Lung microvascular endothelial cell (primary cell): ENCODE measurements around the gene KRTAP17-1. TPM values are rescaled to one million over a fixed set of nuclear protein-coding genes. Genes with fewer than 3 reads are reported as not detected.
"Not testable (repeated sequence)": the region's sequence is repeated elsewhere in the genome, so short reads cannot be mapped to it uniquely, and the experiment has no call there.

Experiments
- DNase-seq, 2 donors: peaks; one replicate each; pipeline versions ENCODE4 v3.0.0 to v3.0.0-alpha.2; 2010; ENCODE audit warnings: low read depth in 2 of 2
- total RNA-seq: library from RNA; depleted of rRNA; stranded (reverse); fragments of >200 nt; gene quantifications from 2 replicates; pipeline ENCODE4 v1.2.1, GENCODE V29; 2014

Gene KRTAP17-1
- total RNA-seq, 1 donor from 2014 or later: not detected

DNA sequence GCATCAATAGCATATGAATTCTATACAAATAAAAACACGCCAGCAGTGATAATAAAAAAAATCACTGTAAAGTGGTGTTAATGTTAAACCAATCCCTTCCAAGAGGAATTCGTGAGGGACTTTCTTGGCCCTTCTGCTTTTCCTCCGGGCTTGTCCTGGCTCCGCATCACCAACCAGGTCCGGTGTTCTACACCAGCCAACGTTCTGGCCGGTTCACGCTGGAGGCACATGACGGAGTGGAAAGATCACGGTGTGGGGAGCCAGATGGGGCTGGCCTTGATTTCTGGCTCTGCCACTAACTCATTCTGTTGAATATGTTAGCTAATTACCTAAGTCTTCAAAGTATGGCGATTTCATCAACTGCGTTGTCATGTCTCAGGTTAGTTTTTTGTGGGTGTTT, 11.4 kb downstream of the KRTAP17-1 start:
- no peak for DNase-seq

DNA sequence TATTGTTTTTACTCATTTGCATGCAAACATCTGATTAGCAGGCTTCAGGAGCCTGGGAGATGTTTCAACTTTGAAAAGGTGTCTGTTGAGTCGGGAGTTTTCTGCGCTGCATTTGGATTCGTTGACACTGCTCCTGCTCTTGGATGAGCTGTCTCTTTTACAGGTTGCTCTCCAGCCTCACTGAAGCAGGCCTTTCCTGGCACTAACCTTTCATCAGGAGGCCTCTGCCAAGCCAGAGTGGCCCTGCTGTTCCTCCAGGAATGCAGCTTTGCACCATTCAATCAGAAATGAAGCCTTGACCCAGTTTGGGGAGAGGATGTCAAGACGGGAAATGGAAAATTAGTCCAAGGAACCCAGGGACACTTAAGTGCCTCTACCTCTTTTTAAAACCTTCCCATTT, 12.5 kb downstream of the KRTAP17-1 start:
- DNase-seq: no peak

DNA sequence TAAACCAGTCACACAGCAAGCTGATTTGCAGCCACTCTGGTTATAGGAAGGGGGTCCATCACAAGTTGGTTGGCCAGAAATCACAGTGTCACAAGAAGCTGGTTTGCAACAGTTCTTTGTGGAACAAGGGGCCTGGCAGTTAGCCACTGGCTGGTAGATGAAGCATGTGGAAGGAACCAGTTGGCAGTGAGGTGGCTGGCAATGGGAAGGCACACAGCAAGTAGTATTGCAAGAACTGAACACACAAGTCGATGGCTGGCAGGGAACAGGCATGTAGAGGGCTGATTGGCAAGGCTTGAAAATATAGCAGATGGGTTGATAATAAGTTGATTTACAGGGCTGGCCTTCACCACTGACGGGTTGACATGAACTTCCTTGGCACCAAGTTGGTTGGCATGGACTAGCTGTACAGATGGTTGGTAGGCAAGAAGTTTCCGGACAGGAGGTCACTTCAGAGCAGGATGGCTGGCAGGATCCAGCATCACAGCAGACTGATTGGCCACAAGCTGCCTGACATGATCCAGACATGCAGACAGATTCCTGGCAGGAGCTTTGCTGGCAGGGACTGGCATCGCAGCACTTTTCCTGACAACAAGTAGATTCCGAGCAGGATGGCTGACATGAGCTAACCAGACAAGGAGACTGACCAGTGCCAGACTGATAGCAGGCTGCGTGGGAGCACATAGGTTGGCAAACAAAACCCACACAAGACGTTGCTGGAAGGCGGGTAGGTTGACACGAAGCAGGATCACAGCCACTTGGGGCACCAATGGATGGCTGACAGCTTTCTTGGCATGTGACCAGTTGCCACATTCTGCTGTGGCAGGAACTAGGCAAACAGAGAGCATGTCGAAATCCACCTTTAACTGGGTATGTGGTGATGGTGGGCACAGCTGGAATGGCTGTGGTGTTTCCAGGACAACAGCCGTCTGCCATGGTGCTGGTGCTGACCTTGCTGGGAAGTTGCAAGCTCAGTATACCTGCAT, 13.3 kb downstream of the KRTAP17-1 start, which contains the start of gene KRTAP29-1:
Gene KRTAP29-1 (minus strand): TSS at position 936 of the 986 bp plus-strand sequence. CDS start 0 bp downstream, at position 936.
- no peak for DNase-seq

DNA sequence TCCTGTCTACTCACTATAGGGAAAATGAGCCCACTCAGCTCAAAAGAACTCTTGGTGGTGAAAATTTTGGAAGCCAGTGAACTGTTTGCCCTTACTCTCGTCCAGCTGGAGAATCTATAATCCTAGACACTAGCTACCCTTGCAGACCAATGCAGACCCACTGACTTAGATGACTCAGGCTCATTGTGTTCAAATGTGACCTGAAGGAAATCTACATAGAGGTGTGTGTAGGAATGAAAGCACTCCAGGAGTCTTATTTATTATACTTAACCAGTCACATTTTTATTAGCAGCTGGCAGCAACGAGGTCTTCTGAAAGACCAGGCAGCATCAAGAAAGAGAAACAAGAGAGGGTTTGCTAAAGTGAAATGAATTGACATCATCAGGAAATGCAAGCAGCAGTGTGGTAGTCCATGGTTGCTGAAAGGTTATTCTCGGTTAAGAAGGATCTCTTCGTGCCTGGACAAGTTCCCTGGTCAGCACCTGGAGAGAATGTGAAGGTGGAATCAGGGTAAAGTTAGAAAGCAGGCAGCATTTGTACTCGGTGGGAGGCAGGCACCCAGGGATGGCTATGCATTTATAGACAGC, 14.2 kb downstream of the KRTAP17-1 start:
- DNase-seq: no peak

DNA sequence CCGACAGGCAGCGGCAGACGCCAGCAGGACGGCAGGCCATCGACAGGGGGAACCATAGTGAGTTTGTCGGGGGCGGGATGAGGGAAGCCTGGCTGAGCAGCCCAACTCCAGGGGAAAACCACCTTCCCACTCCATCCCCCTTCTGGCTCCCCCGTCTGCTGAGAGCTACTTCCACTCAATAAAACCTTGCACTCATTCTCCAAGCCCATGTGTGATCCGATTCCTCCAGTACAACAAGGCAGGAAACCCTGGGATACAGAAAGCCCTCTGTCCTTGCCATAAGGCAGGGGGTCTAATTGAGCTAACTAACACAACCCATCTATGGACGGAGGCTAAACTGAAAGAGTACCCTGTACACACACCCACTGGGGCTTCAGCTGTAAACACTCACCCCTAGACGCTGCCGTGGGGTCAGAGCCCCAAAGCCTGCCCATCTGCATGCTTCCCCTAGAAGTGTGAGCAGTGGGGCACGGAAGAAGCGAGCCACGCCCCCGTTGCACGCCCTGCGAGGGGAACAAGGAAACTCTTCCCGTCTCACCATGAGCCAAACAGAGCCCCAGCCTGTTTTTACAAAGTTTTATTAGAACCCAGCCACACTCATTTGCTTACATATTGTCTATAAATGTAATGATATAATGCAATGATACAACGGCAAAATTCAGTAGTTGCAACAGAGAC, 16.9 kb downstream of the KRTAP17-1 start:
- DNase-seq: no peak

DNA sequence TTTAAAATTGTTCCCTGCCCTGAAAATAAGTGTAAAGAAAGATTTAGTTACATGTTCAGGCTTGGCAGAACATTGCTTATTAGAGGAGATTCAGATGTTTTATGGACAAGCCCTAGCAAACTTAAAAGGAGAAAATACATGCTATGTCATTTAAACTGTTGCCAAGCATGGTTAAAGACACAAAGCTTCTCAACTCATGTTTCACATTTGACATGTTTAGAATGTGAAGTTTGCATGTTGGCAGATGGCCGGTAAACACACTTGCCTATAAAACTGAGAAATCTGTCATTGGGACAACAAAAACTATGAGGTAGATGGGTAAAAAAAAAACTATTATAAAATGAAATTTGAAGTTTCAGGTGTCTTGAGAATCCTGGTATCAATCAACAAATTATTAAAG, 18.7 kb downstream of the KRTAP17-1 start:
- no peak for DNase-seq

DNA sequence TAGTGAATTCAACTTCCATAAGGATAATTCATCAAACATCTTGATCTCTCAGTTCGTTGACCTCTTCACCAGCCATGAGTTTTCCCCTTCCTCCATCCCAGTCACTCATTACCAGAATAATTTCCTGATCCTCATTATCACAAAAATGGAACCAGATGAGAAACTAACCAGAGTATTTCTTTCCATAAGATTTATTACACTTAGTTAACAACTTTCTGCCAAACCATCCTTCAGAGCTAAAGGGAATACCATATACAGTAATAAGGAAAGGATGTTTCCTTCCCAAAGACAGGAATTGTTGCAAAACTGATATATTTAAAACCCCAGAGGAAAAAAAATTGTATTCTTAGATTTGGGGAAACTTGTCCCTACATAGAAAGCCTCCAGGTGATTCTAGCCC, 21.5 kb downstream of the KRTAP17-1 start:
- DNase-seq: no peak

DNA sequence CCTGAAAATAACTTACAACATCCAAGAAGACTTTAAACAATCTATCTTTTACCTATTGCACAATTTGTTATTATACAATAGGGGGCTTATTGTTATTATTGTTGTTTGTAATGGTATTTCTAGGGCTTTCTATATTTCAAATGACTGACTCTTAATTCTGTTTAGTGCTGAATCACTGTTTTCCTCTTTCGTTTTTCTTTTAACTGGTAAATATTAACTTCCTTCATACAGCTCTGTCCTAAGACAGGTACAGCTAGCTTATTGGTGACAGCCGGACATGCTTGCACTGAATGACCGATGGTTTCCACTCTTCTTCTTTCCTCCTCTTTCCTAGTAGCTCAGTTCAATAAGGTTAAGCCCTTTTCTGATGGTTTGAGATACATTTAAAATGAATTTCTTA, 28.5 kb downstream of the KRTAP17-1 start:
- DNase-seq: no peak

DNA sequence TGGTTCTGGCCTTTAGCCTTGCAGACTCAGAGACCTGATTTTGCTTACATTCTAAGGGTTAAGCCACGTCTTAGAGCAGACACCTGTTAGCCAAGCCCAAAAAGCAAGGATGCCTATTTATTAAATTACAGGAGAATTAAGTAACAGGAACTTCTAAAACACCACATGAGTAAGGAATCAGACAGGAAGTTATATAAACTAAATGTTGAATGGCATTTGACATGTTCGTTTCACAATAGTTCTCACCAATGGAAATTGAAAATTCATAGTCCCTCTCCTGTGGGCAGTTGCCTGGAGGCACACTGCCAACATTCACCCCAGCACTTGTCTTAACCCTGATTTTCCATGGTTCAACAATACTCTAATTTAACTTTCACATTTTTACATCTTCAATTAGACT, 31.0 kb downstream of the KRTAP17-1 start:
- DNase-seq: no peak

DNA sequence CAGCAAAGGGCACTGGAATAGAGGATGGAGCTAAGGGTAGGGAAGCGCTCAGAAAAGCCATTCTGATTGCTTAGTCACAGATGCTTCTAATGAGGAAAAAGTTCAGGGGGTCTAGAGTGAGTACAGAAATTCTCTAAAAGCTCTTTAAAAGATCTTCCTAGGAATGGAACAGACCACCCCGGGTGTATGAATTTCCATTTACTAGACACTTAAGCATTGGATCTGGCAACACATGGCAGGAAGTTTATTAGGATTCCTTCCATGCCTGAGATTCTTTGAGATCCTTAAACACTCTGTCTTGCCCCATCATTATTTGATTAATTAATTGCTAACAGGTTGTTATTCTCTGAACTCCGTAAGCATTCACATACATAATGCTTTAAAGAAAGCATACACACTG, 31.5 kb downstream of the KRTAP17-1 start:
- no peak for DNase-seq

DNA sequence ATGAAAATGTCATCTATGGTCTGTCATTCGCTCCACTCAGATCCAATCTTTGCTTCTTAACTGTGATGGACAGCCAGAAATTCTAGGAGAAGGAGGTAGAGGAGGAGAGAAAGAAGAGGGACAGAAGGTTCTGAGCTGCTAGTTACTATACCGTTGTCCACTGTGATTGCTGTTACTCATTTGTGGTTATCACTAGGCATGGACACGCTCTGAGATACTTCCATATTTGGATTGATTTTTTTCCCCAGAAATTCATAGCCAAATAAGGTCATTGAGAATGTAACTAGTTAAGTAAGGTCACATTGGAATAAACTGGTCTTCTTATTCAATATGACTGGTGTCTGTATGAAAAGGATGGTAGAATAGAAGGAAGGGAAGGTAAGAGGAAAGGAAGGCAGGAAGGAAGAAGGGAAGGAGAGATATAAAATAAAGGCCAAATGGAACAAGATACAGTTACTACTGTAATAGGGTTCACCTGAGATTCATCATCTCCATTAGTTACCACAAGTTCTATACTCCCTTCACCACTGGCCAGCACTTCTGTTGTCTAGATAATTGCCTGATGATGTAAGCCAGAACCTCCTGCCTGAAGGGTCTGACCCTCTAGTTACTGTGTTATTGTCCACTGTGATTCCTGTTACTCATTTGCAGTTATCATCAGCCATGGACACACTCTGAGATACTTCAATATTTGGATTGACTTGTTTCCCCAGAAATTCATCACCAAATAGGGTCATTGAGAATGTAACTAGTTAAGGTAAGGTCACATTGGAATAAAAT, 37.1 kb downstream of the KRTAP17-1 start:
- no peak for DNase-seq

DNA sequence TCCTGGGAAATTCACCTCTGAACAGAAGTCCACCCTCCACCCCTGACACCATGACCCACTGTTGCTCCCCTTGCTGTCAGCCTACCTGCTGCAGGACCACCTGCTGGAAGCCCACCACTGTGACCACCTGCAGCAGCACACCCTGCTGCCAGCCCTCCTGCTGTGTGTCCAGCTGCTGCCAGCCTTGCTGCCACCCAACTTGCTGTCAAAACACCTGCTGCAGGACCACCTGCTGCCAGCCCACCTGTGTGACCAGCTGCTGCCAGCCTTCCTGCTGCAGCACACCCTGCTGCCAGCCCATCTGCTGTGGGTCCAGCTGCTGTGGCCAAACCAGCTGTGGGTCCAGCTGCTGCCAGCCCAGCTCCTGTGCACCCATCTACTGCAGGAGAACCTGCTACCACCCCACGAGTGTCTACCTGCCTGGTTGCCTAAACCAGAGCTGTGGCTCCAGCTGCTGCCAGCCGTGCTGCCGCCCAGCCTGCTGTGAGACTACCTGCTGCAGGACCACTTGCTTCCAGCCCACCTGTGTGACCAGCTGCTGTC, 39.8 kb downstream of the KRTAP17-1 start, which contains the start of gene KRTAP9-7:
Gene KRTAP9-7 (plus strand): TSS at position 51 of the 543 bp plus-strand sequence. CDS start 0 bp downstream, at position 51.
- DNase-seq: not testable (repeated sequence)

DNA sequence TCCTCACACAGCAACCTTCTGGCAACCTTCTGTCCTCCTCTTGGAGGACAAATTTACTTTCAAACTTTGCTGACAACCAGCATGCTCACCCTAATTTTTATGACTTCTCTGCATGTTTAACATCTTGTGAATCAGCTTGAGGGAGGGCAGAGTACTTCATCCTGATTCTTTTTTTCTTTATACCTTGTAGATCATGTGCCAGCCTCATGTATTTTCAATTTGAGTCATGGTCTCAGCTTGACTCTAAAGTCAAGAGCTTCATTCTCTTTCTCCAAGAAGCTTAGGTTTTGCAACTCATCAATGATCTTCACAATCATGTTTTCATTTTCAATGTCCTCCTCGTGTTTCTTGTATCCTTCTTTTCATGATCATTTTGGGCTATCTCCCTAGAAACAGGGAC, 43.7 kb downstream of the KRTAP17-1 start:
- no peak for DNase-seq

DNA sequence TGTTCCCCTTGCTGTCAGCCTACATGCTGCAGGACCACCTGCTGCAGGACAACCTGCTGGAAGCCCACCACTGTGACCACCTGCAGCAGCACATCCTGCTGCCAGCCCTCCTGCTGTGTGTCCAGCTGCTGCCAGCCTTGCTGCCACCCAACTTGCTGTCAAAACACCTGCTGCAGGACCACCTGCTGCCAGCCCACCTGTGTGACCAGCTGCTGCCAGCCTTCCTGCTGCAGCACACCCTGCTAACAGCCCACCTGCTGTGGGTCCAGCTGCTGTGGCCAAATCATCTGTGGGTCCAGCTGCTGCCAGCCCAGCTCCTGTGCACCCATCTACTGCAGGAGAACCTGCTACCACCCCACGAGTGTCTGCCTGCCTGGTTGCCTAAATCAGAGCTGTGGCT, 44.2 kb downstream of the KRTAP17-1 start:
- DNase-seq: not testable (repeated sequence)

DNA sequence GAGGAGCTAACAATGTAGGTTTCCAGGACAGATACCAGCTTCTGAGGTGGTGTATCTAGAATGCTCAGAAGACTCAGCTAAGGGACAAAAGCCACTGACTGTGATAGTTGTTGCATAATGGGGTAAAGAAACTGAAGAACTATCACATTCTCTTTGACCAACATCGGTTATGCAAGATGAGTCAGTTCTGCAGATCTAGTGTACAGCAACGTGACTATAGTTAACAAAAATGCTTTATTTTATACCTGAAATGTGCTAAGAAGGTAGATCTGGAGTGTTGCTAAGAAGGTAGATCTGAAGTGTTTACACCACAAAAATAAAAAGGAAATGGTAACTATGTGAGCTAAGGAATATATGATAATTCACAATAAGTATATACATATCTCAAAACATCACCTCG, 47.8 kb downstream of the KRTAP17-1 start:
- DNase-seq: no peak

DNA sequence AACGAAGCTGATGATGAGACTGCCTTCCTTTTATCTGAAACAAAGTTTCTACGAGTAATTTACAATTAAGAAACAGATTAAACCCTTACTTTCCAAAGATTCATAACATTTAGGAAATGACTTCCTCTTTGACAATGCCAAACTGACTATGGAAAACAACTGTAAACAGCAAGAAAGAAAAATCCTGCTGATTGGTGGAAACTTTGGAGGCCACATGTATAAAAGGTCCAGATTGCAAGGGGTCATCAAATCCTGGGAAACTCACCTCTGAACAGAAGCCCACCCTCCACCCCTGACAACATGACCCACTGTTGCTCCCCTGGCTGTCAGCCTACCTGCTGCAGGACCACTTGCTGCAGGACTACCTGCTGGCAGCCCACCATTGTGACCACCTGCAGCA, 50.4 kb downstream of the KRTAP17-1 start, which contains the start of gene KRTAP9-6:
Gene KRTAP9-6 (plus strand): TSS at position 301 of the 400 bp plus-strand sequence. CDS start 0 bp downstream, at position 301.
- no peak for DNase-seq

Other genes with a start within 250 kb of the KRTAP17-1 start
- not detected in 2 replicates for gene KRTAP2-4, start 249.8 kb downstream of the KRTAP17-1 start, total RNA-seq
- gene KRTAP4-7, start 231.6 kb downstream of the KRTAP17-1 start, total RNA-seq: not detected in 2 replicates
- not detected in 2 replicates for gene KRTAP4-8, start 217.6 kb downstream of the KRTAP17-1 start, total RNA-seq
- not detected in 2 replicates for gene KRTAP4-16, start 213.5 kb downstream of the KRTAP17-1 start, total RNA-seq
- gene KRTAP4-9, start 210.3 kb downstream of the KRTAP17-1 start, total RNA-seq: not detected in 2 replicates
- not detected in 2 replicates for gene KRTAP4-11, start 197.3 kb downstream of the KRTAP17-1 start, total RNA-seq
- not detected in 2 replicates for gene KRTAP4-12, start 191.5 kb downstream of the KRTAP17-1 start, total RNA-seq
- not detected in 2 replicates for gene KRTAP4-6, start 175.2 kb downstream of the KRTAP17-1 start, total RNA-seq
- gene KRTAP4-5, start 165.9 kb downstream of the KRTAP17-1 start, total RNA-seq: not detected in 2 replicates
- not detected in 2 replicates for gene KRTAP4-4, start 155.0 kb downstream of the KRTAP17-1 start, total RNA-seq
- not detected in 2 replicates for gene KRTAP4-3, start 147.5 kb downstream of the KRTAP17-1 start, total RNA-seq
- not detected in 2 replicates for gene KRTAP4-2, start 137.5 kb downstream of the KRTAP17-1 start, total RNA-seq
- not detected in 2 replicates for gene KRTAP4-1, start 130.8 kb downstream of the KRTAP17-1 start, total RNA-seq
- not detected in 2 replicates for gene KRTAP9-1, start 125.8 kb downstream of the KRTAP17-1 start, total RNA-seq
- not detected in 2 replicates for gene KRTAP9-2, start 89.1 kb downstream of the KRTAP17-1 start, total RNA-seq
- not detected in 2 replicates for gene KRTAP9-3, start 83.3 kb downstream of the KRTAP17-1 start, total RNA-seq
- not detected in 2 replicates for gene KRTAP9-8, start 77.7 kb downstream of the KRTAP17-1 start, total RNA-seq
- gene KRTAP9-4, start 66.0 kb downstream of the KRTAP17-1 start, total RNA-seq: not detected in 2 replicates
- not detected in 2 replicates for gene KRTAP9-9, start 60.3 kb downstream of the KRTAP17-1 start, total RNA-seq
- gene KRTAP9-6, start 50.3 kb downstream of the KRTAP17-1 start, total RNA-seq: not detected in 2 replicates
- gene KRTAP9-7, start 40.0 kb downstream of the KRTAP17-1 start, total RNA-seq: not detected in 2 replicates
- gene KRTAP29-1, start 12.9 kb downstream of the KRTAP17-1 start, total RNA-seq: not detected in 2 replicates
- gene KRTAP16-1, start 6.4 kb downstream of the KRTAP17-1 start, total RNA-seq: not detected in 2 replicates
- gene KRT33A, start 35.1 kb upstream of the KRTAP17-1 start, total RNA-seq: not detected in 2 replicates
- gene KRT33B, start 54.1 kb upstream of the KRTAP17-1 start, total RNA-seq: not detected in 2 replicates
- gene KRT34, start 66.6 kb upstream of the KRTAP17-1 start, total RNA-seq: not detected in 2 replicates
- gene KRT31, start 81.9 kb upstream of the KRTAP17-1 start, total RNA-seq: not detected in 2 replicates
- not detected in 2 replicates for gene KRT37, start 108.9 kb upstream of the KRTAP17-1 start, total RNA-seq
- gene KRT38, start 125.3 kb upstream of the KRTAP17-1 start, total RNA-seq: not detected in 2 replicates
- not detected in 2 replicates for gene KRT32, start 151.7 kb upstream of the KRTAP17-1 start, total RNA-seq
- not detected in 2 replicates for gene KRT35, start 165.4 kb upstream of the KRTAP17-1 start, total RNA-seq
- not detected in 2 replicates for gene KRT36, start 174.2 kb upstream of the KRTAP17-1 start, total RNA-seq
- gene KRT13, start 189.9 kb upstream of the KRTAP17-1 start, total RNA-seq: under 0.01 TPM in 1 of 2 replicates, not detected in the other
- gene KRT15, start 203.2 kb upstream of the KRTAP17-1 start, total RNA-seq: 0.20 and 1.5 TPM in 2 replicates
- gene KRT19, start 212.6 kb upstream of the KRTAP17-1 start, total RNA-seq: 2.8 and 13.1 TPM in 2 replicates